GM18861 (cell line): Measurements from ENCODE around the gene CASP2.

Experiments
- ATAC-seq: cut with Tn5 transposase; IDR thresholded peaks from one replicate; pipeline ENCODE4 v1.9.1; 2021; ENCODE audit not compliant: unreplicated experiment

The CASP2 gene

GRCh38 chr7:143325240-143325639 is 37.1 kb downstream of the CASP2 start:
- peak; percentile 71 for ATAC-seq

GRCh38 chr7:143327903-143328302 is 39.8 kb downstream of the CASP2 start:
- ATAC-seq, result no peak

- no peak for ATAC-seq
Measured at GRCh38 chr7:143329471-143330170, 41.5 kb downstream of the CASP2 start.

- no peak for ATAC-seq
Measured at GRCh38 chr7:143331179-143331801, 43.1 kb downstream of the CASP2 start.

GRCh38 chr7:143334244-143334643 is 46.1 kb downstream of the CASP2 start:
- no peak for ATAC-seq

- no peak for ATAC-seq
Measured at GRCh38 chr7:143337216-143337615, 49.1 kb downstream of the CASP2 start.

GRCh38 chr7:143341842-143342241 is 53.7 kb downstream of the CASP2 start:
- ATAC-seq, result no peak

- no peak for ATAC-seq
Measured at GRCh38 chr7:143343596-143343995, 55.4 kb downstream of the CASP2 start.

- ATAC-seq, result no peak
Measured at GRCh38 chr7:143345428-143345900, 57.3 kb downstream of the CASP2 start.

GRCh38 chr7:143346018-143346417 is 57.9 kb downstream of the CASP2 start:
- no peak for ATAC-seq

GRCh38 chr7:143347950-143348349 is 59.8 kb downstream of the CASP2 start:
- ATAC-seq, result no peak

- ATAC-seq, result no peak
Measured at GRCh38 chr7:143351060-143351459, 62.9 kb downstream of the CASP2 start.

GRCh38 chr7:143351574-143351973 is 63.4 kb downstream of the CASP2 start:
- no peak for ATAC-seq

GRCh38 chr7:143352531-143353002 is 64.4 kb downstream of the CASP2 start:
- no peak for ATAC-seq

- no peak for ATAC-seq
Measured at GRCh38 chr7:143354376-143354775, 66.2 kb downstream of the CASP2 start.

- no peak for ATAC-seq
Measured at GRCh38 chr7:143354965-143355364, 66.8 kb downstream of the CASP2 start.

GRCh38 chr7:143355450-143356385 is 67.6 kb downstream of the CASP2 start:
- ATAC-seq, result no peak

GRCh38 chr7:143356414-143357050 is 68.4 kb downstream of the CASP2 start:
- no peak for ATAC-seq
